KOPT-K1 (cell line): ENCODE results near the gene AARS1.
A peak's percentile ranks its signal among the peaks of the same experiment; 100 is the strongest.
"Not testable (repeated sequence)": the region's sequence is repeated elsewhere in the genome, so short reads cannot be mapped to it uniquely, and the experiment has no call there.

Experiments
- H3K27ac ChIP-seq: fragments of 200-600 bp; sonication (generic); 2 replicates; pipeline ENCODE4 v1.5.1; 2016; ENCODE audit warnings: antibody characterized with exemption, mild to moderate bottlenecking, low read depth, low read length; ENCODE audit not compliant: poor library complexity, severe bottlenecking
- H3K36me3 ChIP-seq: fragments of 200-600 bp; sonication (generic); 2 replicates; pipeline ENCODE4 v1.5.1; 2017; ENCODE audit warnings: antibody characterized with exemption, mild to moderate bottlenecking, low read length, moderate library complexity; ENCODE audit not compliant: insufficient read depth
- H3K9me3 ChIP-seq: fragments of 200-600 bp; sonication (generic); 2 replicates; pipeline ENCODE4 v1.5.1; 2017; ENCODE audit warnings: antibody characterized with exemption, low read length, mild to moderate bottlenecking; ENCODE audit not compliant: insufficient read depth, poor library complexity, severe bottlenecking

Gene AARS1

DNA sequence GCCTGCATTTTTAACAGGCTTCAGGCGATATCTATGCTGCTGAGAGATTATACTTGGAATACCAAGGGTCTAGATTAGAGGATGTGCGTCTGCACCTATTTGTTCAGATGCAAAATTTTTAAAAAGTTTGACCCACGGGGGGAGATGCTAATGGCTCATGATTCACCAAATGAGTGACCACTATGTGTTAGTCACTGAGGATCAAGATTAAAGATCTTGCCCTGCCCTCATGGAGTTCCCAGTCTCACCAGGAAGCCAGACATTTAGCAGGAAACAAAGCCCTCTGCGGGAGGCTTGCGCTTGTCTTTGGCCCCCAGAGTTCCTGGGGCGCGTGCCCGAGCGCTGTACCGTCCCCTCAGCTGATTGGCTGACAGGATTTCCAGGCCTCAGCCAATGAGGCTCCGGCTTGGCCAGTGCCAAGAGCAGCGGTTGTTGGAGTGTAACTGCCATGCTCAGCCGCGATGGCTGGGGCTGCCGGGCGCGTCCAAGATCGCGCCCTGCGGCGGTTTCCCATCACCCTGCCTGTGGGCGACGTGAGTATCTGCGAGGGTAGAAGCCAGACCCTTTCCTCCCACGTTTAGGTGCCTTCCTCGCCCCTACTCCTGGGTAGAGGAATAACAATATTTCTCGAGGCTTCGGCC is 5.2 kb upstream of the AARS1 start:
- Histone ChIP-seq H3K9me3 (no peaks in the 10 kb centered on the region), H3K36me3 (no peaks in the 10 kb centered on the region), H3K27ac (no peak overlapping the region)

DNA sequence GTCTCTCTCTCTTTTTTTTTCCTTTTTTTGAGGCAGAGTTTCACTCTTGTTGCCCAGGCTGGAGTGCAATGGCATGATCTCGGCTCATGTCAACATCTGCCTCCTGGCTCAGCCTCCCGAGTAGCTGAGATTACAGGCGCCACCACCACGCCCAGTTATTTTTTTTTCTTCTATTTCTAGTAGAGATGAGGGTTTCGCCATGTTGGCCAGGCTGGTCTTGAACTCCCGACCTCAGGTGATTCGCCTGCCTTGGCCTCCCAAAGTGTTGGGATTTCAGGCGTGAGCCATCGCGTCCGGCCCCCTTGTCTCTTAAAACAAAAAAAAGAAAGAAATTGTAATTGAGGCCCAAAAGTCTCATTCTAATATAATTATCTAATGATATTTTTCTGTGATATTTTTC is 2.8 kb upstream of the AARS1 start:
- not testable (repeated sequence) for H3K36me3 ChIP-seq, H3K9me3 ChIP-seq, H3K27ac ChIP-seq

DNA sequence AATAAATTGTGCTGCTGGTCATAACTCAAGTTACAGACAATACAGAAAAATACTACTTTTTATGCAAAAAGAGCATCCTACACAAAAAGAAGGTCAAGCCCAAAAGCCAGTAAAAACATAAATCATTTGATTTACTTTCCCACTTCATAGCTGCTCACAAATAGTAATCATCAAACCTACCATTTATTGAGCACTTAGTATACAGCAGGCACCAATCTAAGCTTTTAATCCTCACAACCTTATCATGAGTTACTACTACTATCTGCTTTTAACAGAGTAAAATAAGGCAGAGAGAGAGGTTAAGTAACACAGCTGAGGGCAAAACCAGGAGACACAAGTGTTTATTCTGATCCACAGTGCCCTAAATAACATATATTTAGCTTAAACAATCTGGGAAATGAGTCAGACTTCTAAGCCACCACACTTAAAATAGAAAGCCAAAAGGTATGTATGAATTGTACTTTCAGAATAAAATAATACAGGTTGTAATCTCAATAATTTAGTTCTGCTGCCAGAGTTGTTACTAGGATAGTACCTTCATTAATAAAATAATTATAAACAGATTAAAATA is 1.7 kb upstream of the AARS1 start:
- Histone ChIP-seq H3K9me3 (no peaks in the 10 kb centered on the region), H3K27ac (no peak overlapping the region), H3K36me3 (no peaks in the 10 kb centered on the region)

DNA sequence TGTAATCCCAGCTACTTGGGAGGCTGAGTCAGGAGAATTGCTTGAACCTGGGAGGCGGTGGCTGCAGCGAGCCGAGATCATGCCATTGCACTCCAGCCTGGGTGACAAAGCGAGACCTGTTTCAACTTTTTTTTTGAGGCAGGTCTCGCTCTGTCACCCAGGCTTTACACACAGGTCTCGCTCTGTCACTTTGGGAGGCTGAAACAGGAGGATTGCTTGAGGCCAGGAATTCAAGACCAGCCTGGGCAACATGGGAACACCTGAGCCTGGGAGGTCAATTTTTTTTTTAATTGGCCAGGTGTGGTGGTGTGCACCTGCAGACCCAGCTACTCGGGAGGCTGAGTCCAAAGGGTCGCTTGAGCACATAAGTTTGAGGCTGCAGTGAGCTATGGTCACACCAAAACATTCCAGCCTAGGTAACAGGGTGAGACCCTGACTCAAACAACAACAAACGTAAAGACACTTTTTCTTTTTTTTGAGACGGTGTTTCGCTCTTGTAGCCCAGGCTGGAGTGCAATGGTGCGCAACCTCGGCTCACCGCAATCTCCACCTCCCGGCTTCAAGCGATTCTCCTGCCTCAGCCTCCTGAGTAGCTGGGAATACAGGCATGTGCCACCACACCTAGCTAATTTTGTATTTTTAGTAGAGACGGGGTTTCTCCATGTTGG is 1.9 kb downstream of the AARS1 start:
- not testable (repeated sequence) for H3K9me3 ChIP-seq
- Histone ChIP-seq H3K27ac (peak overlapping the region; percentile 96), H3K36me3 (peaks cover 34% of the 10 kb centered on the region)

DNA sequence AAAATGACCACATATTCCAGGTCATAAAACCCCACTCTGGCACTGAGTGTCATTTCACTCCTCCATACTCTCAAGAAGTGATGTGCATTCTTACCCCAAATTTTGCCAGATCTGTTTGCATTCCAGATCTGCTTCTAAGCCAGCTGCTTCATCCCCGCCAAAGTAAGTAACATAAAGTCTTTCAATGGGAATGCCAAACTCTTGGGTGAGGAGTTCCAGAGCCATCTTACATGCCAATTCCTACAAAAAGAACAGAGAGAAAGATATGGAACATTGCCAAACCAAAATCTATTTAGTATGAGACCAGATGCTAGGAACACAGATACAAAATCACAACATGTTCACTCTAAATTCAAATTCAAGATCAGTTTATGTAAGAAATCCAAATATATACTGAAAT is 12.9 kb downstream of the AARS1 start:
- no peaks in the 10 kb centered on the region for H3K9me3 ChIP-seq
- H3K27ac ChIP-seq, result no peak overlapping the region
- peaks cover 100% of the 10 kb centered on the region for H3K36me3 ChIP-seq

DNA sequence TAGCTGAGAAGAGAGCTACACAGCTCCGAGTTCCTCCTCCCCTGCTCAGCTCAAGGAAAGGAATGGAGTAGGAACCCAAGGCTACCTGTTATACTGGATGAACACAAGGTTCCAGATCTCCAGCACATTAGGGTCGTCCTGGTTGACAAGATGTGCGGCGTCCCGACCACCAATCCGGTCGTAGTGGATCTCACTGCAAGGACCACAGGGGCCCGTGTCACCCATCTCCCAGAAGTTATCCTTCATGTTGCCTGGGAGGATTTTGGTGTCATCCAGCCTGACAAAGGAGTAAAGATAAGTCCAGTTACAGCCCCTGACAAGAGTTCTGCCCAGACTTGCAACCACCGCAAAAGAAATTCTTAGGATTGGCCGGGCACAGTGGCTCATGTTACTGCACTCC is 17.6 kb downstream of the AARS1 start:
- no peak overlapping the region for H3K27ac ChIP-seq
- H3K9me3 ChIP-seq, result no peaks in the 10 kb centered on the region
- H3K36me3 ChIP-seq, result peaks cover 100% of the 10 kb centered on the region

DNA sequence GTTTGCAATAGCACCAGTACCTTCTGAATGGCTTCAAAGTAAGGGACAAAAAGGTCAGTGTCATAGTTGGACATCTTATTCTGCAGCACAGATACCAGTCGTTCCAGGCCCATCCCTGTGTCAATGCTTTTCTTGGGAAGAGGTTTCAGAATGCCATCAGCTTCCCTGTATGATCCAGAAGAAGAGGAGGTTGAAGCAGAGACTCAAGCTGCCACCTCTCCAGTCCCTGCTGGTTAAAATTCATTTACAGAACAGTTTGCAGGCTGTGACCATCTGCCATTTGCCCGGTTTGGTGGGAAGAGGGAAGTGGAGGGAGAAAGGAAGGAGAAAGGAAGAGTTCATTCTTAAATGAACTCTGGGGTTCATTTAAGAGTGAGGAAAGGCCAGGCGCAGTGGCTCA is 19.1 kb downstream of the AARS1 start:
- no peaks in the 10 kb centered on the region for H3K9me3 ChIP-seq
- peaks cover 99% of the 10 kb centered on the region for H3K36me3 ChIP-seq
- no peak overlapping the region for H3K27ac ChIP-seq

DNA sequence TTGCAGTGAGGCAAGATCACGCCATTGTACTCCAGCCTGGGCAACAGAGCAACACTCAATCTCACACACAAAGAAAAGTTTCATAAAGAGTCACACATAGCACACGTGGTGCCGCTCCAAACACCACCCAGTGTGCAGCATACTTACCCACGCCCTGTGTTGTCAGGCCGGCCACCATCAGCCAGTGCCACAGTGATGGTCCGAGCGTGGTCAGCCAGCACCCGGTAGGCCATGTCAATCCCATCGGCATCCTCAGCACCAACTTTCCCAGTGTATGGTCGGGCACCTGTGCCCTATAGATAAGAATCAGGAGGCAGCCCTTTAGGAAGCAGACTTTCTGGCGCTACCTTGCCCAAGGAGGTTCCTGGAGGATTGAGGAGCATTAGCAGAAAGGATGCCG is 19.8 kb downstream of the AARS1 start:
- no peak overlapping the region for H3K27ac ChIP-seq
- no peaks in the 10 kb centered on the region for H3K9me3 ChIP-seq
- H3K36me3 ChIP-seq, result peaks cover 99% of the 10 kb centered on the region

DNA sequence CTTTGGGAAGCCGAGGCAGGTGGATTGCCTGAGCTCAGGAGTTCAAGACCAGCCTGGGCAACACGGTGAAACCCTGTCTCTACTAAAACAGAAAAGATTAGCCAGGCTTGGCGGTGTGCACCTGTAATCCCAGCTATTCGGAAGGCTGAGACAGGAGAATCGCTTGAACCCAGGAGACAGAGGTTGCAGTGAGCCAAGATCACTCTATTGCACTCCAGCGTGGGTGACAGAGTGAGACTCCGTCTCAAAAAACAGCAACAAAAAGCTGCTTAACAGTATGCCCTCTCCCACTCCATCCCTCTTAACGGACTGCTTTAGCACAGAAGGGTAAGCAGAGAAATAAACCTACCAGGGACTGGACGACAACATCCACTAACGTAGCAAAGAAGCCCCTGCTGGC is 21.4 kb downstream of the AARS1 start:
- H3K9me3 ChIP-seq, H3K27ac ChIP-seq: not testable (repeated sequence)
- H3K36me3 ChIP-seq, result peaks cover 99% of the 10 kb centered on the region

DNA sequence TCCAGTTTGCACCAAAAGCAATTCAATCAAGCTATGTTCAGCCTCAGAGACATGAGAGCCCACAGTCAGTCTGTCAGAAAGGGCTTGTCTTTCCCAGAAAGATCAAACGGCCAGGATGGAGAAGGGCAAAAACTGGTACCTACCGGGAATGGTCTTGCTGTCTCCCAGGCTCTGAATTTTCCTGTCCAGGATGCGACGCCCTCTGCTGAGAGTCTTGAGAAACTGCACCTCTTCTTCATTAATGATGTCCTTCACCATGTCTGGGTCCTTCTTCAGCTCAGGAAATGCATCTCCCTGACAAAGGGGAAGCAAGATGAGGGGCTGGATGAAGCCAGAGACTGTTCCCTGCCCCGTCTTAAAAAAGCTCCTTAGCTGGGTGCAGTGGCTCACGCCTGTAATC is 21.8 kb downstream of the AARS1 start:
- Histone ChIP-seq H3K36me3 (peaks cover 99% of the 10 kb centered on the region), H3K27ac (no peak overlapping the region), H3K9me3 (no peaks in the 10 kb centered on the region)

DNA sequence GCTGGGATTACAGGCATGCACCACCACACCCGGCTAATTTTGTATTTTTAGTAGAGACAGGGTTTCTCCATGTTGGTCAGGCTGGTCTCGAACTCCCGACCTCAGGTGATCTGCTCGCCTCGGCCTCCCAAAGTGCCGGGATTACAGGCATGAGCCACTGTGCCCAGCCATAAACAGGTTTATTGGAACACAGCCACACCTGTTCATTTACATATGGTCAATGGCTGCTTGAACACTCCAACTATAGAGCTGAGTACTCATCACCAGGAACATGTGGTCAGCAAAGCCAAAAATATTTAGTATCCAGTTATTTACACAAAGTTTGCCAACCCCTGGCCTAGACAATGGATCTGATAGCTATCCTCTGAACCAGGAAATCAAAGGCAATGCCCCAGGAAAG is 29.4 kb downstream of the AARS1 start:
- not testable (repeated sequence) for H3K9me3 ChIP-seq

DNA sequence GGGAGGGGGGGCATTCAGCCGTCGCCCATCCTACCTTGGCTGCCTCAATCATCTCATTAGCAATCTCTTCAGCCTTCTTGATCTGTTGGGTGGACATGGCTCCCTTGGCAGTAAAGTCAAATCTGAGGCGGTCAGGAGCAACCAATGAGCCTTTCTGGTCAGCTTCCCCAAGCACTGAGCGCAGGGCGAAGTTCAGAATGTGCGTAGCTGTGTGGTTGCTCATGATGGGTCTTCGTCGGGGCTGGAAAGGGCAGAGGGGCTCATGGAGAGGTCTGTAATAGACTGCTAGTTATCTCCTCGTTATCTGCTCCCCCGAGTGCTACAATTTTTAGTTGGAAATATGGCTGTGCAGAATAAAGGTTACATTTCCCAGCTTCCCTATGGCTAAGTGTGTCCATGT is 30.4 kb downstream of the AARS1 start:
- Histone ChIP-seq H3K36me3 (peaks cover 100% of the 10 kb centered on the region), H3K9me3 (no peaks in the 10 kb centered on the region), H3K27ac (no peak overlapping the region)

More for the DNA sequence above, 29.4 kb downstream of the AARS1 start:
- not testable (repeated sequence) for H3K27ac ChIP-seq
- H3K36me3 ChIP-seq, result peaks cover 100% of the 10 kb centered on the region

DNA sequence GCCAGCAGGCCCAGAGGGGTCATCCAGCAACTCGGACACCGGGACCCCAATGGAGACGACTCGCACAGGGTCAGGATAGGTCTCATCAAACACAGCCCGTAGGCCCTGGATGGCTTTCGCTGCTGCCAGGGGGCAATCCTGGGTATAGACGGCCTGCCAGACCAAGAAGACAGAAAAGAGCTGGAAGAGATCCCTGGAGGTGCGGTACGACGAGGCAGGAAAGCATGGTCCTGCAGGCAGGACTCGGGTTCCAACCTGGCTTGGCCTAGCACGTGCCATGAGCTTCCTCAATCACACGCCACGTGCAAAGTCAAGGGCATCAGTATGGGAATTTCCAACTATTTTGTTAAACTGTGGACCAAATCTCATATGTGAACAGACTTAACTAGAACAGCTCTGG is 31.2 kb downstream of the AARS1 start:
- Histone ChIP-seq H3K9me3 (no peaks in the 10 kb centered on the region), H3K36me3 (peaks cover 100% of the 10 kb centered on the region), H3K27ac (no peak overlapping the region)

DNA sequence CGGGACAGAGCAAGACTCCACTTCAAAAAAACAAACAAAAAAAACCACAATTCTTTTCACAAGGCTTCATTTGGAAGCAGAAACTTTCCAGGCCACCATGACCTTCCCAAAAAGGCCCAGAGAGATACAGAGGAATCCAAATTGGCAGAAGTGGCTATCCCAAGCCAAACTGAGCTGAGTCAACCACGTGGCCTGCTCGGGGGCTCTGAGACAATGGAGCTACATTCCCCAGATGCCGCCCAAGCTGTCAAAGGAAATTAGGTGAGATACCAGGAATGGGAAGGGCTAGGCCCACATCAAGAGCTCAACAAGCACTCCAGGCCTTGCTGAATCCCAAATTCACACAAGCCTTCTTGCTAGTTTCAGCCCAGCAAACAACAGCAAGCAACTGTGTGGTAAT is 31.9 kb downstream of the AARS1 start:
- Histone ChIP-seq H3K27ac (no peak overlapping the region), H3K9me3 (no peaks in the 10 kb centered on the region), H3K36me3 (peaks cover 100% of the 10 kb centered on the region)

DNA sequence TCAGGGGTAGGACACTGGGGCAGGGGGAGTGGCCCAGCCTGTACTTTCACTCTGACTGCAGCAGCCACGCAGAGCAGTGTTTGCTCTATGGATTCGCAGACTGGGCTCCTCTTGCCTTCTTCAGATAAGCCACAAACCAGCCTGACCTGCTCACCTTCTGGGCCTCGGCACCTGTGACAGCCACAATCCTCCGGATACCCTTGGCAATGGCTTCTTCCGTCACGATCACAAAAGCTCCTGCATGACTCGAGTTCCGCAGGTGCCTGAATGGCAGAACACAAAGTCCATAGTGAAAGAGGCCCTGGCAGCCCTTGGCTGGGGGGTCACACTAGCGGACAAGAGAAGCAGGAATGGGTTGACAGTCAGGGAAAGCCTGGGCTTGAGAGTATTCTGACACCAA is 33.7 kb downstream of the AARS1 start:
- H3K36me3 ChIP-seq, result peaks cover 87% of the 10 kb centered on the region
- H3K9me3 ChIP-seq, result no peaks in the 10 kb centered on the region
- no peak overlapping the region for H3K27ac ChIP-seq

DNA sequence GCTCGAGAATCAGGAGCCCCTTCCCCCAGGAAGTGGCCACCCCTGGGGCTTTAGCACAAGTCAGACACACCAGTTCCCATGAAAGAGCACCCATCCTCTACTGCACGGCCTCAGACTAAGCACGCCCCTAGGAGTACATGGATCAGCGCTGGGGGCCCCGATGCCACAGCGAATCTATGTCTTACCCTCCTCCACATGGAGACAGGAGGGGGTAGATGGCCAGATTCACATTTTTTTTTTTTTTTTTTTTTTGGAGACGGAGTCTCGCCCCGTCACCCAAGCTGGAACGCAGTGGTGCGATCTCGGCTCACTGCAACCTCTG is 34.4 kb downstream of the AARS1 start:
- Histone ChIP-seq H3K27ac (no peak overlapping the region), H3K9me3 (no peaks in the 10 kb centered on the region), H3K36me3 (peaks cover 84% of the 10 kb centered on the region)
